ENCODE measurements around the gene DLGAP1. TPM values are rescaled to one million over a fixed set of nuclear protein-coding genes. Genes with fewer than 3 reads are reported as not detected.

DLGAP1 gene
- total RNA-seq, 2 experiments from 2014 or later, result 0.31 to 0.36 TPM

DNA sequence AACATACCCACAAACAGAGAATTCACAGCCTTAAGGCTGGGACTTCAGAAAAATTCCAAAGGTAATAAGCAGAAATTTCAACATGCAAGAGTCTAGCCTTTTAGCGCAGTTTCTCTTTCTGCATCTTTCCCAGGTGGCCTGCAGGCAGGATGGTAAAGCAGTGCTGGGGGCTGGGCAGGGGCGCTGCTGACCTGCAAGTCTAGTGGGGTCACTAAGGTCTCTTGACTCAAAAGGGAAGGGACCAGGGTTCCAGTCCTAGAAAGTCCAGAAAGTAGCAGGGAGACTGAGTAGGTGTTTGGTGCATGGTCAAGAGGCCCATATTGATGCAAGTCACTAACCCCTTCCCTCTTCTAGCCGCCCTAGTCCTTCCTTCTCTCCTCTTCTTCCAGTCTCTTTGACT is 835.9 kb downstream of the DLGAP1 start:
- peaks cover 0 to 7% of the 10 kb centered on the region in 2 experiments for H3K9me3 ChIP-seq (ENCODE audit: control insufficient read depth in 1 of 2, insufficient read depth in 1 of 2, low read length in 2 of 2)
- Mint-ChIP-seq H3K9me3 (no peaks in the 10 kb centered on the region), H3K4me1 (ENCODE audit: low read depth) (no peaks in the 10 kb centered on the region), H3K27me3 (no peaks in the 10 kb centered on the region), H3K36me3 (ENCODE audit: low read depth) (no peaks in the 10 kb centered on the region), H3K27ac (no peak overlapping the region), H3K4me3 (no peak overlapping the region)
- no peak for ATAC-seq (ENCODE audit: poor library complexity)
- no peak overlapping the region for H3K4me3 ChIP-seq (ENCODE audit: low read length)
- peaks cover 7% of the 10 kb centered on the region for H3K4me1 ChIP-seq (ENCODE audit: insufficient read depth, low read length)
- TF ChIP-seq CTCF (IDR thresholded peaks at IDR 0.05), result no peak
- no peaks in the 10 kb centered on the region for H3K36me3 ChIP-seq (ENCODE audit: insufficient read depth, low read length)
- no peaks in the 10 kb centered on the region for H3K27me3 ChIP-seq (ENCODE audit: control insufficient read depth in 1 of 2, insufficient read depth in 2 of 2, low read length in 2 of 2)
- POLR2A ChIA-PET, result no interaction called here
- no peak for DNase-seq
- H3K27ac ChIP-seq (ENCODE audit: low read depth in 1 of 2, low read length in 2 of 2), result no peak overlapping the region
- CTCF ChIA-PET, result no interaction called here
- intact Hi-C loops (cut with DNase I, micrococcal nuclease), result no loop called here

- no peaks in the 10 kb centered on the region for H3K4me1 Mint-ChIP-seq (ENCODE audit: low read depth)
- DNase-seq (no peak), ATAC-seq (ENCODE audit: poor library complexity) (no peak)
- H3K27me3 Mint-ChIP-seq, result no peaks in the 10 kb centered on the region
- H3K27ac Mint-ChIP-seq, result no peak overlapping the region
- intact Hi-C loops (cut with DNase I, micrococcal nuclease), result no loop called here
- Histone ChIP-seq H3K4me3 (ENCODE audit: low read length) (no peak overlapping the region), H3K36me3 (ENCODE audit: insufficient read depth, low read length) (no peaks in the 10 kb centered on the region), H3K9me3 (ENCODE audit: control insufficient read depth in 1 of 2, insufficient read depth in 1 of 2, low read length in 2 of 2) (peaks cover 0 to 7% of the 10 kb centered on the region in 2 experiments), H3K27me3 (ENCODE audit: control insufficient read depth in 1 of 2, insufficient read depth in 2 of 2, low read length in 2 of 2) (no peaks in the 10 kb centered on the region), H3K4me1 (ENCODE audit: insufficient read depth, low read length) (no peaks in the 10 kb centered on the region), H3K27ac (ENCODE audit: low read depth in 1 of 2, low read length in 2 of 2) (no peak overlapping the region)
- H3K4me3 Mint-ChIP-seq, result no peak overlapping the region
- H3K9me3 Mint-ChIP-seq, result no peaks in the 10 kb centered on the region
- TF ChIP-seq CTCF (IDR thresholded peaks at IDR 0.05), result no peak
- CTCF ChIA-PET, result no interaction called here
- no peaks in the 10 kb centered on the region for H3K36me3 Mint-ChIP-seq (ENCODE audit: low read depth)
- POLR2A ChIA-PET, result no interaction called here
These were observed 838.4 kb downstream of the DLGAP1 start for GRCh38 chr18:3616744-3617143.

- Mint-ChIP-seq H3K9me3 (no peaks in the 10 kb centered on the region), H3K27ac (no peak overlapping the region), H3K4me3 (no peak overlapping the region), H3K27me3 (no peaks in the 10 kb centered on the region), H3K4me1 (ENCODE audit: low read depth) (no peaks in the 10 kb centered on the region), H3K36me3 (ENCODE audit: low read depth) (no peaks in the 10 kb centered on the region)
- no peak overlapping the region for H3K4me3 ChIP-seq (ENCODE audit: low read length)
- no peak for DNase-seq
- H3K27ac ChIP-seq (ENCODE audit: low read depth in 1 of 2, low read length in 2 of 2), result no peak overlapping the region
- intact Hi-C loops (cut with DNase I, micrococcal nuclease), result no loop called here
- H3K9me3 ChIP-seq (ENCODE audit: control insufficient read depth in 1 of 2, insufficient read depth in 1 of 2, low read length in 2 of 2), result peaks cover 0 to 7% of the 10 kb centered on the region in 2 experiments
- ChIA-PET POLR2A (no interaction called here), CTCF (no interaction called here)
- ATAC-seq (ENCODE audit: poor library complexity), result no peak
- no peak for TF ChIP-seq CTCF (IDR thresholded peaks at IDR 0.05)
- H3K27me3 ChIP-seq (ENCODE audit: control insufficient read depth in 1 of 2, insufficient read depth in 2 of 2, low read length in 2 of 2), result no peaks in the 10 kb centered on the region
- H3K36me3 ChIP-seq (ENCODE audit: insufficient read depth, low read length), result no peaks in the 10 kb centered on the region
- H3K4me1 ChIP-seq (ENCODE audit: insufficient read depth, low read length), result no peaks in the 10 kb centered on the region
These were observed 839.0 kb downstream of the DLGAP1 start for GRCh38 chr18:3616142-3616541.

All from CD4-positive, alpha-beta T cell (primary cell).